CD4-positive, alpha-beta T cell treated with Interferon alpha-2 for 1 hour (primary cell): Measurements from ENCODE around the gene LDLRAD4.

ENCODE experiments used
- DNase-seq, 2 donors: peaks; one replicate each; pipeline ENCODE4 v3.0.0-alpha.2; 2020 to 2022

The LDLRAD4 gene

GRCh38 chr18:13392899-13393298, 174.3 kb downstream of the LDLRAD4 start:
- no peak for DNase-seq

GRCh38 chr18:13393338-13393737, 174.8 kb downstream of the LDLRAD4 start:
- DNase-seq, result no peak

GRCh38 chr18:13394801-13395200, 176.2 kb downstream of the LDLRAD4 start:
- no peak for DNase-seq

GRCh38 chr18:13395577-13395976, 177.0 kb downstream of the LDLRAD4 start:
- no peak for DNase-seq

GRCh38 chr18:13397504-13398163, 179.1 kb downstream of the LDLRAD4 start:
- DNase-seq, result no peak

GRCh38 chr18:13398631-13399030, 180.1 kb downstream of the LDLRAD4 start:
- DNase-seq, result no peak

- DNase-seq, result no peak
These were observed 181.0 kb downstream of the LDLRAD4 start for GRCh38 chr18:13399511-13399910.

- DNase-seq, result no peak
These were observed 182.2 kb downstream of the LDLRAD4 start for GRCh38 chr18:13400636-13401315.

GRCh38 chr18:13401404-13401803, 182.8 kb downstream of the LDLRAD4 start:
- DNase-seq, result no peak

- DNase-seq, result no peak
These were observed 183.3 kb downstream of the LDLRAD4 start for GRCh38 chr18:13401826-13402225.

GRCh38 chr18:13403786-13404549, 185.4 kb downstream of the LDLRAD4 start:
- no peak for DNase-seq

- DNase-seq, result no peak
These were observed 186.9 kb downstream of the LDLRAD4 start for GRCh38 chr18:13405305-13406038.

GRCh38 chr18:13406049-13406615, 187.6 kb downstream of the LDLRAD4 start:
- DNase-seq, result no peak

GRCh38 chr18:13406736-13407135, 188.2 kb downstream of the LDLRAD4 start:
- DNase-seq, result no peak

GRCh38 chr18:13407484-13407883, 188.9 kb downstream of the LDLRAD4 start:
- no peak for DNase-seq

- DNase-seq, result no peak
These were observed 190.5 kb downstream of the LDLRAD4 start for GRCh38 chr18:13409026-13409425.

- DNase-seq, result no peak
These were observed 191.4 kb downstream of the LDLRAD4 start for GRCh38 chr18:13409997-13410396.

GRCh38 chr18:13410471-13410870, 191.9 kb downstream of the LDLRAD4 start:
- DNase-seq, result no peak

GRCh38 chr18:13412017-13412416, 193.5 kb downstream of the LDLRAD4 start:
- no peak for DNase-seq

- no peak for DNase-seq
These were observed 194.3 kb downstream of the LDLRAD4 start for GRCh38 chr18:13412901-13413300.

GRCh38 chr18:13414102-13414501, 195.5 kb downstream of the LDLRAD4 start:
- no peak for DNase-seq

- no peak for DNase-seq
These were observed 196.0 kb downstream of the LDLRAD4 start for GRCh38 chr18:13414521-13414920.

- no peak for DNase-seq
These were observed 197.2 kb downstream of the LDLRAD4 start for GRCh38 chr18:13415736-13416135.
